CD14-positive monocyte (primary cell): Measurements from ENCODE around the gene TRIM52. TPM values are rescaled to one million over a fixed set of nuclear protein-coding genes. Genes with fewer than 3 reads are reported as not detected.

Experiments
- DNase-seq, 3 donors: peaks; one replicate each; pipeline ENCODE4 v3.0.0-alpha.2; 2011 to 2022
- H2AFZ ChIP-seq: 2 replicates; pipeline ENCODE4 v1.6.0; 2012; ENCODE audit warnings: mild to moderate bottlenecking, low read depth, low read length, inconsistent platforms; ENCODE audit not compliant: insufficient read depth, poor library complexity, severe bottlenecking
- H3K27ac ChIP-seq, 2 donors: 1 replicate in 1 of 2; 2 replicates in 1 of 2; pipeline ENCODE4 v1.5.1; 2012 to 2013; ENCODE audit warnings: low read length in 2 of 2, control low read depth in 1 of 2, inconsistent platforms in 1 of 2, low read depth in 1 of 2, mild to moderate bottlenecking in 1 of 2
- H3K27me3 ChIP-seq, 2 donors: one replicate each; pipeline versions ENCODE4 v1.6.0 to v1.6.1; 2011 to 2013; ENCODE audit warnings: low read length in 2 of 2; ENCODE audit not compliant: control insufficient read depth in 2 of 2, insufficient read depth in 2 of 2
- H3K36me3 ChIP-seq, 2 donors: replicated peaks in 1 of 2; 1 replicate in 1 of 2; 2 replicates in 1 of 2; pipeline versions ENCODE4 v1.5.1 to v1.6.1; 2012 to 2013; ENCODE audit warnings: low read length in 2 of 2, control low read depth in 1 of 2, inconsistent platforms in 1 of 2, mild to moderate bottlenecking in 1 of 2; ENCODE audit not compliant: insufficient read depth in 2 of 2, control insufficient read depth in 1 of 2
- H3K4me1 ChIP-seq, 2 donors: 1 replicate in 1 of 2; 2 replicates in 1 of 2; pipeline versions ENCODE4 v1.5.1 to v1.6.1; 2012 to 2013; ENCODE audit warnings: low read length in 2 of 2, control low read depth in 1 of 2, inconsistent platforms in 1 of 2, mild to moderate bottlenecking in 1 of 2, moderate library complexity in 1 of 2; ENCODE audit not compliant: insufficient read depth in 2 of 2, control insufficient read depth in 1 of 2
- H3K4me2 ChIP-seq: replicated peaks from 2 replicates; pipeline ENCODE3; 2012; ENCODE audit warnings: low read length, moderate library complexity, mild to moderate bottlenecking; ENCODE audit not compliant: poor library complexity, severe bottlenecking; ENCODE audit errors: extremely low read depth
- H3K4me3 ChIP-seq, 3 experiments: fragments of 200-600 bp in 1 of 3; sonication (generic) in 1 of 3; replicated peaks in 1 of 3; 1 replicate in 2 of 3; 2 replicates in 1 of 3; pipeline ENCODE4 v1.5.1; 2011 to 2013; ENCODE audit warnings: low read length in 3 of 3, mild to moderate bottlenecking in 3 of 3, control low read depth in 2 of 3, low read depth in 2 of 3, inconsistent platforms in 1 of 3, moderate library complexity in 1 of 3
- H3K79me2 ChIP-seq: 2 replicates; pipeline ENCODE4 v1.6.0; 2012; ENCODE audit warnings: mild to moderate bottlenecking, control low read depth, inconsistent platforms, low read length, moderate library complexity; ENCODE audit not compliant: insufficient read depth
- H3K9ac ChIP-seq: 2 replicates; pipeline ENCODE4 v1.6.0; 2017; ENCODE audit warnings: low read length, mild to moderate bottlenecking; ENCODE audit not compliant: insufficient read depth, poor library complexity, severe bottlenecking
- H3K9me3 ChIP-seq, 2 donors: replicated peaks in 1 of 2; 1 replicate in 1 of 2; 2 replicates in 1 of 2; pipeline versions ENCODE4 v1.5.1 to v1.6.1; 2012 to 2013; ENCODE audit warnings: low read length in 2 of 2, control low read depth in 1 of 2; ENCODE audit not compliant: control insufficient read depth in 1 of 2, insufficient read depth in 1 of 2
- H4K20me1 ChIP-seq: 2 replicates; pipeline ENCODE4 v1.6.0; 2012; ENCODE audit warnings: mild to moderate bottlenecking, low read length, control low read depth, moderate library complexity; ENCODE audit not compliant: insufficient read depth
- H3K27ac Mint-ChIP-seq, 7 donors: one replicate each; pipeline ENCODE4 v1.8.0; 2020; ENCODE audit warnings: mild to moderate bottlenecking in 7 of 7, mixed read lengths in 7 of 7, moderate library complexity in 6 of 7, inconsistent platforms in 2 of 7
- H3K27me3 Mint-ChIP-seq, 3 donors: one replicate each; pipeline ENCODE4 v1.8.0; 2021 to 2022; ENCODE audit warnings: low read depth in 3 of 3, mild to moderate bottlenecking in 3 of 3, mixed read lengths in 3 of 3, moderate library complexity in 3 of 3, inconsistent platforms in 1 of 3
- H3K36me3 Mint-ChIP-seq, 2 donors: one replicate each; pipeline ENCODE4 v1.8.0; 2020; ENCODE audit warnings: mixed read lengths in 2 of 2, inconsistent platforms in 1 of 2, mild to moderate bottlenecking in 1 of 2
- H3K4me1 Mint-ChIP-seq: one replicate; pipeline ENCODE4 v1.8.0; 2020; ENCODE audit warnings: mild to moderate bottlenecking, mixed read lengths
- H3K4me3 Mint-ChIP-seq, 2 donors: one replicate each; pipeline ENCODE4 v1.8.0; 2020; ENCODE audit warnings: mild to moderate bottlenecking in 2 of 2, mixed read lengths in 2 of 2, moderate library complexity in 1 of 2
- H3K9me3 Mint-ChIP-seq, 7 donors: one replicate each; pipeline ENCODE4 v1.8.0; 2020 to 2022; ENCODE audit warnings: mixed read lengths in 7 of 7, mild to moderate bottlenecking in 6 of 7, moderate library complexity in 6 of 7, inconsistent platforms in 2 of 7
- WGBS: methylation state at CpG from one replicate; pipeline ENCODE4 v1.1.5; 2013; ENCODE audit warnings: missing lambda C conversion rate; ENCODE audit not compliant: insufficient coverage; 5-methylcytosine and 5-hydroxymethylcytosine counted together
- intact Hi-C, 2 donors: fragments of 100-400 bp; cut with micrococcal nuclease; formaldehyde crosslinking; loops; one replicate each; pipeline versions ENCODE4 v1.15.0 to v1.15.1; 2023
- polyA plus RNA-seq, 3 donors: library from polyadenylated mRNA; depleted of rRNA in 1 of 3; unstranded in 2 of 3; stranded (reverse) in 1 of 3; fragments of 300-500 nt in 2 of 3; fragments of >200 nt in 1 of 3; fragmentation: Illumina TruSeq in 2 of 3; gene quantifications; 1 replicate in 2 of 3; 2 replicates in 1 of 3; pipeline ENCODE4 v1.2.3, GENCODE V29; 2012 to 2021
- TF ChIP-seq, protein P1 (sequence below): fragments of 200-600 bp; IDR thresholded peaks from one replicate; pipeline ENCODE4 v1.8.0; 2022; ENCODE audit warnings: antibody characterized with exemption, mild to moderate bottlenecking

The TRIM52 gene
- polyA plus RNA-seq, 3 donors, result 5.7 to 26.0 (median 8.5) TPM

DNA sequence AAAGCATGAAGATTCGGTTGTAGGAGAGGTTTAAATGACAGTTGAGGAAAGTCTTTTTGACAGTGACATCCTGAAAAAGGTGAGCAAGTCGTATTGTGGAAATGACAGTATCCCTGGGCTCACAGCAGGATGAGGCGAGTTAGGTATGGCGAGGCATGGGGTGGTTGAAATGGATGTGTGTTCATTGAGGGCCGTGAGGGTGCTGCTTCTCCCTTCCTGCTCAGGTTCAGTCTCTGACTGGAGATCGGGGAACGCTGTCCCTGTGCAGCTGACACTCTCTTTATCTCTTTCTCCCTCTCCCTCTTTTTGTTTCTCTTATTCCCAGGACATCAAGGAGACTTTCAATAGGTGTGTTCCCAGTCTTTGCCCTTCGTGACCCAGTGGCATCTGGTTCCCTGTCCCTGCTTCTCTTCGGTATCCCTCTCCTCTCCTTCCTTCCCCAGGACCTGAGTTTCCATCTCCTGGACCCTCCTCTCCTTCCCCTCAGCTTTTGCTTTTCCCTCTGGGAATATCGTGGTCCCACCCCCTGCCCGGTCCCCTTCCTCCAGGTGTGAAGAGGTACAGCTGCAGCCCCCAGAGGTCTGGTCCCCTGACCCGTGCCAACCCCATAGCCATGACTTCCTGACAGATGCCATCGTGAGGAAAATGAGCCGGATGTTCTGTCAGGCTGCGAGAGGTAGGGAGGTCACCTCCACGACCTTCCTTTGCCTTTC, 27.7 kb downstream of the TRIM52 start:
- WGBS, result 96% methylated on average over 9 of the region's 16 CpGs
- Histone ChIP-seq H3K9ac (no peak overlapping the region), H3K27ac (peak overlapping the region in 1 of 2 donors; percentile 26), H3K9me3 (no peaks in the 10 kb centered on the region), H3K4me3 (no peak overlapping the region), H3K27me3 (no peaks in the 10 kb centered on the region), H3K36me3 (peaks cover 53 to 87% of the 10 kb centered on the region in 2 donors), H3K79me2 (peaks cover 4% of the 10 kb centered on the region), H4K20me1 (peaks cover 44% of the 10 kb centered on the region), H2AFZ (no peak overlapping the region), H3K4me1 (no peaks in the 10 kb centered on the region), H3K4me2 (no peak overlapping the region)
- no peaks in the 10 kb centered on the region for H3K27me3 Mint-ChIP-seq
- peaks cover 75 to 91% of the 10 kb centered on the region in 2 donors for H3K36me3 Mint-ChIP-seq
- DNase-seq, result no peak
- TF ChIP-seq, protein P1, sequence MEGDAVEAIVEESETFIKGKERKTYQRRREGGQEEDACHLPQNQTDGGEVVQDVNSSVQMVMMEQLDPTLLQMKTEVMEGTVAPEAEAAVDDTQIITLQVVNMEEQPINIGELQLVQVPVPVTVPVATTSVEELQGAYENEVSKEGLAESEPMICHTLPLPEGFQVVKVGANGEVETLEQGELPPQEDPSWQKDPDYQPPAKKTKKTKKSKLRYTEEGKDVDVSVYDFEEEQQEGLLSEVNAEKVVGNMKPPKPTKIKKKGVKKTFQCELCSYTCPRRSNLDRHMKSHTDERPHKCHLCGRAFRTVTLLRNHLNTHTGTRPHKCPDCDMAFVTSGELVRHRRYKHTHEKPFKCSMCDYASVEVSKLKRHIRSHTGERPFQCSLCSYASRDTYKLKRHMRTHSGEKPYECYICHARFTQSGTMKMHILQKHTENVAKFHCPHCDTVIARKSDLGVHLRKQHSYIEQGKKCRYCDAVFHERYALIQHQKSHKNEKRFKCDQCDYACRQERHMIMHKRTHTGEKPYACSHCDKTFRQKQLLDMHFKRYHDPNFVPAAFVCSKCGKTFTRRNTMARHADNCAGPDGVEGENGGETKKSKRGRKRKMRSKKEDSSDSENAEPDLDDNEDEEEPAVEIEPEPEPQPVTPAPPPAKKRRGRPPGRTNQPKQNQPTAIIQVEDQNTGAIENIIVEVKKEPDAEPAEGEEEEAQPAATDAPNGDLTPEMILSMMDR, result no peak
- H3K27ac Mint-ChIP-seq, result peak overlapping the region in 6 of 7 donors; percentile 30 to 70 (median 48)
- H3K4me3 Mint-ChIP-seq, result no peak overlapping the region
- peaks cover 5% of the 10 kb centered on the region for H3K4me1 Mint-ChIP-seq
- peaks cover 0 to under 1% (median 0%) of the 10 kb centered on the region in 7 donors for H3K9me3 Mint-ChIP-seq
- intact Hi-C loops, result no loop called here

DNA sequence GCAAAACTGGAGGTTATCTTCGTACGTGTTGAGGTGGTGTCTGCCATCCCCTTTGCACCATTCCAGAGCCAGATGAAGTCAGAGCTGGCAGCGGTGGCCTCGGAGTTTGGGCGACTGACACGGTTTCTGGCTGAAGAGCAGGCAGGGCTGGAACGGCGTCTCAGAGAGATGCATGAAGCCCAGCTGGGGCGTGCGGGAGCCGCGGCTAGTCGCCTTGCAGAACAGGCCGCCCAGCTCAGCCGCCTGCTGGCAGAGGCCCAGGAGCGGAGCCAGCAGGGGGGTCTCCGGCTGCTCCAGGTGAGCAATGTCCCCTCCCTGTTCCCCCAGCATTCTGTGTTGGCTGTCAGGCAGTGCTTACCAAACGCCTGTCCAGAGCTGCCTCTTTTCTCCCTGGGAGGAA, 28.4 kb downstream of the TRIM52 start:
- H3K4me2 ChIP-seq, result no peak overlapping the region
- peaks cover 38% of the 10 kb centered on the region for H4K20me1 ChIP-seq
- Mint-ChIP-seq H3K9me3 (no peaks in the 10 kb centered on the region), H3K27ac (peak overlapping the region in 3 of 7 donors; percentile 6 to 70 (median 9)), H3K36me3 (peaks cover 69 to 91% of the 10 kb centered on the region in 2 donors), H3K4me3 (no peak overlapping the region), H3K4me1 (peaks cover 5% of the 10 kb centered on the region), H3K27me3 (no peaks in the 10 kb centered on the region)
- peaks cover 47 to 84% of the 10 kb centered on the region in 2 donors for H3K36me3 ChIP-seq
- H3K4me1 ChIP-seq, result no peaks in the 10 kb centered on the region
- DNase-seq, result no peak
- TF ChIP-seq, protein P1, result no peak
- no peak overlapping the region for H2AFZ ChIP-seq
- no peaks in the 10 kb centered on the region for H3K27me3 ChIP-seq
- H3K27ac ChIP-seq, result peak overlapping the region in 1 of 2 donors; percentile 26
- no peaks in the 10 kb centered on the region for H3K9me3 ChIP-seq
- peaks cover 7% of the 10 kb centered on the region for H3K79me2 ChIP-seq
- H3K4me3 ChIP-seq, result no peak overlapping the region
- intact Hi-C loops, result no loop called here
- WGBS, result 92% methylated on average over 17 of the region's 18 CpGs
- no peak overlapping the region for H3K9ac ChIP-seq
